ENCODE results near the gene CPTP. TPM values are rescaled to one million over a fixed set of nuclear protein-coding genes. Genes with fewer than 3 reads are reported as not detected.

Gene CPTP
- polyA plus RNA-seq, 1 donor from 2014 or later, result 31.7 TPM

- peaks cover 10% of the 10 kb centered on the region for H3K27me3 Mint-ChIP-seq
- peak overlapping the region in 2 of 3 donors; percentile 84 to 88 for H3K27ac Mint-ChIP-seq
- H3K4me1 Mint-ChIP-seq, result peaks cover 7 to 13% (median 12%) of the 10 kb centered on the region in 3 donors
- H3K9me3 Mint-ChIP-seq, result no peaks in the 10 kb centered on the region
- H3K36me3 Mint-ChIP-seq, result no peaks in the 10 kb centered on the region
- H3K4me3 Mint-ChIP-seq, result peak overlapping the region; percentile 72 to 89 (median 81)
Measured at GRCh38 chr1:1348420-1349255, 24.0 kb downstream of the CPTP start.

GRCh38 chr1:1349256-1350012, 24.8 kb downstream of the CPTP start, which contains the start of gene DVL1:
DVL1 (minus strand) TSS chr1:1349418; CDS start chr1:1349065, 353 bp downstream.
- peak within 1 kb of the TSS; percentile 72 to 89 (median 81) for H3K4me3 Mint-ChIP-seq
- H3K27ac Mint-ChIP-seq, result peak within 1 kb of the TSS in 2 of 3 donors; percentile 84 to 88
- H3K4me1 Mint-ChIP-seq, result peaks cover 7 to 13% (median 12%) of the 10 kb centered on the region in 3 donors
- peaks cover 10% of the 10 kb centered on the region for H3K27me3 Mint-ChIP-seq
- H3K36me3 Mint-ChIP-seq, result no peaks in the 10 kb centered on the region
- H3K9me3 Mint-ChIP-seq, result no peaks in the 10 kb centered on the region

DNA sequence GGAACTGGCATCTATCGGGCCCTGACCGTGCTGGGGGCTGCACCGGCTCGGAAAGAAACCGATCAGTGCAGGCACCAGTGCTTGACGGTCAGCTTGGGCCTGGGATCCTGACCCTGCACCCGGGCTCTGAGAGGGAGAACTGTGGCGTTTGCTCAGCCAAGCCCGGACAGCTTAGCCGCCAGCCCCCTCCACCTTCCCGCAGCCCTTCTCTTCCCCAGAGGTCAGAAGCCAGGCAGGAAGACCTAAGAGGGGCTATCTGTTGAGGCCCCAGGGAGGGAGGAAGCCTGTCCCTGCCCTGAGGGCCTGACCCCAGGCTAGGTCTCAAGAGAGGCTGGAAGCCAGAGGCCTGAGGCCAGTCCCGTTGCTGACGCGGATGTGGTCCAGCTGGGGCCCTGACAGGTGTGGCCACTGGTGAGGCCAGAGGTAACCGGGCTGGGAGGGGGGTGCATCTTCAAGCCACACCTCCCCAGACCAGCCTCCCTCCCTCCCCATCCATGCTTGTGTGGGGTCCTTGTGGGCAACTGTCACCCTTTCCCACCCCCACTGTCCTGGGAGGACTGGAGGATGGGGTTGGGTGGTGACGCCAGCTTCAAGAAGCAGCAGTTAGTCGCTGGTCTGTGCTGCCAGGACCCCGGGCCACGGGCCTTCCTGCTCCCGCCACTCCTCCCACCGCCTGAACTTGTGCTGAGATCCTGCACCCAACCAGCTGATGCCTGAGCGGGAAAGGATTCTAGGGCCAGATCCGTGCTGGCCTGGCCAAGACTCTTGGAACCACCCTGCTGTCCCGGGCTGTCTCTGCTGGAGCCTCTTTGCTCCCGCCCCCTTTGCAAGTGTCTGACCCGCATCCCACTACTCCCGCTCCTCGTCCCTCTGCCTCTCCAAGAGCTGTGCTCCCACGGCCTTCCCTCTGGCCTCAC, 27.2 kb downstream of the CPTP start:
- Mint-ChIP-seq H3K4me3 (peak overlapping the region; percentile 63 to 84 (median 78)), H3K27ac (peak overlapping the region; percentile 57 to 73 (median 72)), H3K36me3 (no peaks in the 10 kb centered on the region), H3K4me1 (peaks cover 7 to 12% (median 12%) of the 10 kb centered on the region in 3 donors), H3K27me3 (peaks cover 10% of the 10 kb centered on the region), H3K9me3 (no peaks in the 10 kb centered on the region)

GRCh38 chr1:1352786-1353388, 28.3 kb downstream of the CPTP start:
- H3K27ac Mint-ChIP-seq, result peak overlapping the region in 1 of 3 donors; percentile 72

DNA sequence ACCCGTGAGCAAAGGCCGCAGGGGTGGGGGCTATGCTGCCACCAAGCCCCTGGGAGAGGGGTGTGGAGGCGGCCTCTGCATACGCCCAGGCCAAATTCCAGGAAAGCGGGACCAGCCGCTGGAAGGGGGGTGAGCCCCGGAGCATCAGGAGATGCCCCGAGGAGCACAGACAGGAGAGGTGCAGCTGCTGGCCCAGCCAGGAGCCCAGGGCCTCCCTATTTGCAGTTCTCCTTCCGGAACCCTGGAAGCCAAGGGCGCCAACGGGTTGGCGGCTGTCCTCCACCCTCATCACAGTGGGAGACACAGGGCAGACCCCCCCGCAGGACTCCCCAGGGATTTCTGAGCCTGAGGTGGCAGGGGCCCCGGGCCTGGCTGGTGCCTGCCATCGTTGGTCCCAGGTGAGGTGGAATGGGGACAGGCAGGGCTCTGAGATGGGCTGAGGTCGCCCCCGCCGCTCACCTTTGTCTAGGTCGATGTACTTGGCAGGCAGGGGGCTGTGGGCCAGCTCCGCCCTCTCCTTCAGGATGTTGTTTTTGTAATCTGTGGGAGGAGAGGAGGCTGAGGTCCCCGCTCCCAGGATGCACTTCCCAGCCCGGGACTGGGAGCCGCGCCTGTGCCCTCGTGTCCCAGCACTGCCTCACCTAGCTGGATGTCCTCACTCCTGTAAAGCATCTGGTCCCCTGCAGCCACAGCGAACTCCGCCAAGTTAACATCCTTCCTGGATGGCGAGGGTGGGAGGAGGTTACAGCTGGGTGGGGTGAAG, 29.0 kb downstream of the CPTP start:
- Mint-ChIP-seq H3K36me3 (no peaks in the 10 kb centered on the region), H3K27me3 (peaks cover 19% of the 10 kb centered on the region), H3K4me1 (peaks cover 7 to 10% (median 9%) of the 10 kb centered on the region in 3 donors), H3K9me3 (no peaks in the 10 kb centered on the region), H3K27ac (peak overlapping the region in 1 of 3 donors; percentile 72), H3K4me3 (peak overlapping the region in 3 of 4 donors; percentile 5 to 80 (median 78))

More at GRCh38 chr1:1352786-1353388, 28.3 kb downstream of the CPTP start:
- Mint-ChIP-seq H3K4me3 (peak overlapping the region in 3 of 4 donors; percentile 64 to 84 (median 80)), H3K4me1 (peaks cover 7 to 10% (median 9%) of the 10 kb centered on the region in 3 donors), H3K27me3 (peaks cover 14% of the 10 kb centered on the region), H3K36me3 (no peaks in the 10 kb centered on the region), H3K9me3 (no peaks in the 10 kb centered on the region)

- Mint-ChIP-seq H3K27ac (no peak overlapping the region), H3K4me1 (peaks cover 10 to 13% (median 12%) of the 10 kb centered on the region in 3 donors), H3K9me3 (no peaks in the 10 kb centered on the region), H3K27me3 (peaks cover 24% of the 10 kb centered on the region), H3K36me3 (no peaks in the 10 kb centered on the region), H3K4me3 (peak overlapping the region in 2 of 4 donors; percentile 9 to 80)
Measured at GRCh38 chr1:1354271-1355247, 30.0 kb downstream of the CPTP start.

- no peaks in the 10 kb centered on the region for H3K9me3 Mint-ChIP-seq
- peaks cover 26% of the 10 kb centered on the region for H3K27me3 Mint-ChIP-seq
- H3K27ac Mint-ChIP-seq, result no peak overlapping the region
- no peak overlapping the region for H3K4me3 Mint-ChIP-seq
- H3K4me1 Mint-ChIP-seq, result peaks cover 10 to 13% (median 12%) of the 10 kb centered on the region in 3 donors
- no peaks in the 10 kb centered on the region for H3K36me3 Mint-ChIP-seq
Measured at GRCh38 chr1:1355416-1355815, 30.8 kb downstream of the CPTP start.

DNA sequence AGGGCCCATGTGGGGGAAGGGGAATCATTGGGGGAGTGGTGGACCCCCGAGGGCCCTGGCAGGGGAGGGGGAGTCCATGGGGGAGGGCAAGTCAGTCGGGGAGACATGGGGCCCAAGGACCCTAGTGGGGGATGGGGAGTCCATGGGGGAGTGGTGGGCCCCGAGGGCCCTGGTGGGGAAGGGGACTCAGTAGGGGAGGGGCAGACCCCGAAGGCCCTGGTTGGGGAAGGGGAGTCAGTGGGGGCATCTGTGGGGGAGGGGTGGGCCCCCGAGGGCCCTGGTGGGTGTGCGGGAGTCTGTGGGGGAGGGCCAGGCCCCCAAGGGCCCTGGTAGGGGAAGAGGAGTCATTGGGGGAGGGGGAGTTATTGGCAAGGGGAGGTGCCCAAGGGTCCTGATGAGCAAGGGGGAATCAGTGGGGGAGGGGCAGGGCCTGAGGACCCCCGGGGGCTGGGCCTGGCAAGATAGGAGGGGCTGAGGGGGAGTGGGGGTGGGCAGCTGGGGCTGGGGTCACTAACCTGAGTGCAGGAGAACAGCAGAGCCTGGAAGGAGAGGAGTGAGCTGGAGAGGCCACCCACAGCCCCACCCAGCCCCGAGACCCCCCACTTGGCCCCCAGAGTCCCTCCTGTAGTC, 31.7 kb downstream of the CPTP start:
- H3K9me3 Mint-ChIP-seq, result no peaks in the 10 kb centered on the region
- no peak overlapping the region for H3K4me3 Mint-ChIP-seq
- no peak overlapping the region for H3K27ac Mint-ChIP-seq
- peaks cover 10 to 15% (median 12%) of the 10 kb centered on the region in 3 donors for H3K4me1 Mint-ChIP-seq
- H3K27me3 Mint-ChIP-seq, result peaks cover 28% of the 10 kb centered on the region
- H3K36me3 Mint-ChIP-seq, result peaks cover 2% of the 10 kb centered on the region

DNA sequence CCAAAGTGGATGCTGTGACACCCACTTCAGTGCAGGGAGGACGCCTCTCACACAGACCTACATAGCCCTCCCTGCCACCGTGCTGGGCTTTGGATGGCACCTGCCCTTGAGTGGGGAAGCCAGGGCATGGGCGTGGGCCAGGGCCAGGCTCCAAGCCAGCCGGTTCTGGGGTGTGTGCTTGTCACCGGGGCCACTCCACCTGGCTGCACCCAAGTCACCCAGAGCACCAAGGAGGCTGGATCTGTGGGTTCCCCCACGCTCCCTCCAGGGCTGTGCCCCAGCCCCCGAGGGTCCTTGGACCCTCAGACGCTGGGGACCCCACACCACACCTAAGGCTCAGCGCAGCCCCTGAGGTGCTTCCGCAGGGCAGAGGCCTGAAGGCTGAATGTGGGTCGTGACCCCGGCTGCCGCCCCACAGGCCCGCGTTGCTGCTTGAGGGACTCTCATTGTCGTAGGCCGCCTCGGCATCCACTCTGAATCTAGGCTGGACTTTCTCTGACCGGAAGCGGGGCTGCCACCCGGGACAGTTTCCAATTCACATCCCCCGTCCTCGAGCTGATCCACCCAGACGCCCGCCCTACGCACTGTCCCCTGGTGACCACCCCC, 32.3 kb downstream of the CPTP start:
- Mint-ChIP-seq H3K4me3 (no peak overlapping the region), H3K27me3 (peaks cover 28% of the 10 kb centered on the region), H3K27ac (no peak overlapping the region), H3K36me3 (peaks cover 2% of the 10 kb centered on the region), H3K4me1 (peaks cover 10 to 15% (median 13%) of the 10 kb centered on the region in 3 donors), H3K9me3 (no peaks in the 10 kb centered on the region)

GRCh38 chr1:1357871-1358432, 33.4 kb downstream of the CPTP start:
- Mint-ChIP-seq H3K9me3 (no peaks in the 10 kb centered on the region), H3K36me3 (peaks cover 2% of the 10 kb centered on the region), H3K4me3 (no peak overlapping the region), H3K27ac (peak overlapping the region in 1 of 3 donors; percentile 22), H3K4me1 (peaks cover 4 to 8% (median 8%) of the 10 kb centered on the region in 3 donors), H3K27me3 (peaks cover 20% of the 10 kb centered on the region)

- peak within 1 kb of the TSS in 2 of 3 donors; percentile 16 to 22 for H3K27ac Mint-ChIP-seq
- H3K27me3 Mint-ChIP-seq, result peaks cover 17% of the 10 kb centered on the region
Measured at GRCh38 chr1:1358433-1359271, 34.0 kb downstream of the CPTP start, which contains the start of gene MXRA8. MXRA8 (minus strand) TSS chr1:1358555; CDS start chr1:1358504, 51 bp downstream.

More at GRCh38 chr1:1358433-1359271, 34.0 kb downstream of the CPTP start, which contains the start of gene MXRA8:
- H3K4me1 Mint-ChIP-seq, result peaks cover 3 to 6% (median 6%) of the 10 kb centered on the region in 3 donors
- peaks cover 2% of the 10 kb centered on the region for H3K36me3 Mint-ChIP-seq
- H3K4me3 Mint-ChIP-seq, result peak within 1 kb of the TSS in 3 of 4 donors; percentile 47 to 64 (median 55)
- H3K9me3 Mint-ChIP-seq, result no peaks in the 10 kb centered on the region

Measured in IgD-negative memory B cell (primary cell).